ENCODE results near the gene LMX1B. TPM values are rescaled to one million over a fixed set of nuclear protein-coding genes. Genes with fewer than 3 reads are reported as not detected.

The LMX1B gene
- polyA plus RNA-seq, 1 donor from 2014 or later = not detected

DNA sequence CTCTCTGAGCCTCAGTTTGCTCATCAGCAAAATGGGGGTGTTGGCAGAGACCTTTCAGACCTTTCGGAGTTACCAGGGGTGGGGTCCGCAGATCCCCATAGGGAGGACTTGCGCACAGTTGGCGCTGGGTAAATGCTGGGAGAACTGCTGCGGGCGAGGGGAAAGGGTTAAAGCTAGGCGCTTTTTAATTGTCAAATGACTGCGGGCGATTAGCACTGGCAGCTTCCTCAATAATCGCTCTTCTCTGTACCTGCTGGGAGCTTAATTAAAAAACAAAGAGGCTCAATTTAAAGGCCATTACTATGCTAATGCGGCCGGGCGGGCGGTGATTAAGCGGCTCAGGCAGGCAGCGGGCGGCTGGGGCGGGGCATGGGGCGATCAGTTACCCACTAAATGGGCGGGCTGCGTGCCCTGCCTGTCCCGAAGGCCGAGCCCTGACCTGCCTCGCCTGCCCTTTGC, 63.0 kb downstream of the LMX1B start:
- H3K9ac ChIP-seq (ENCODE audit: low read length) = no peak overlapping the region
- no peaks in the 10 kb centered on the region for H3K79me2 ChIP-seq (replicated peaks; ENCODE audit: insufficient read depth, low read length)
- no peaks in the 10 kb centered on the region for H3K9me3 ChIP-seq (ENCODE audit: low read length)
- H3K36me3 ChIP-seq (ENCODE audit: insufficient read depth, low read length) = no peaks in the 10 kb centered on the region
- peaks cover 80% of the 10 kb centered on the region for H3K27me3 ChIP-seq (ENCODE audit: insufficient read depth, low read depth, low read length)
- TF ChIP-seq REST (IDR thresholded peaks at IDR 0.05; ENCODE audit: borderline replicate concordance) = no peak
- no peak for TF ChIP-seq EP300 (conservative IDR thresholded peaks at IDR 0.05; ENCODE audit: poor library complexity, severe bottlenecking)
- no peak for TF ChIP-seq SMC3 (conservative IDR thresholded peaks at IDR 0.05; ENCODE audit: poor library complexity)
- TF ChIP-seq, protein P1, sequence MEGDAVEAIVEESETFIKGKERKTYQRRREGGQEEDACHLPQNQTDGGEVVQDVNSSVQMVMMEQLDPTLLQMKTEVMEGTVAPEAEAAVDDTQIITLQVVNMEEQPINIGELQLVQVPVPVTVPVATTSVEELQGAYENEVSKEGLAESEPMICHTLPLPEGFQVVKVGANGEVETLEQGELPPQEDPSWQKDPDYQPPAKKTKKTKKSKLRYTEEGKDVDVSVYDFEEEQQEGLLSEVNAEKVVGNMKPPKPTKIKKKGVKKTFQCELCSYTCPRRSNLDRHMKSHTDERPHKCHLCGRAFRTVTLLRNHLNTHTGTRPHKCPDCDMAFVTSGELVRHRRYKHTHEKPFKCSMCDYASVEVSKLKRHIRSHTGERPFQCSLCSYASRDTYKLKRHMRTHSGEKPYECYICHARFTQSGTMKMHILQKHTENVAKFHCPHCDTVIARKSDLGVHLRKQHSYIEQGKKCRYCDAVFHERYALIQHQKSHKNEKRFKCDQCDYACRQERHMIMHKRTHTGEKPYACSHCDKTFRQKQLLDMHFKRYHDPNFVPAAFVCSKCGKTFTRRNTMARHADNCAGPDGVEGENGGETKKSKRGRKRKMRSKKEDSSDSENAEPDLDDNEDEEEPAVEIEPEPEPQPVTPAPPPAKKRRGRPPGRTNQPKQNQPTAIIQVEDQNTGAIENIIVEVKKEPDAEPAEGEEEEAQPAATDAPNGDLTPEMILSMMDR (IDR thresholded peaks at IDR 0.05; ENCODE audit: poor library complexity, severe bottlenecking) = no peak
- TF ChIP-seq MXI1 (conservative IDR thresholded peaks at IDR 0.05; ENCODE audit: poor library complexity, severe bottlenecking) = no peak
- TF ChIP-seq EZH2 (IDR thresholded peaks at IDR 0.05; ENCODE audit: borderline replicate concordance, insufficient read depth, low read length, poor library complexity, severe bottlenecking) = no peak
- no peak for TF ChIP-seq RAD21 (conservative IDR thresholded peaks at IDR 0.05)
- TF ChIP-seq TAF1 (IDR thresholded peaks at IDR 0.05; ENCODE audit: low read depth) = no peak
- no peak for TF ChIP-seq POLR2AphosphoS5 (IDR thresholded peaks at IDR 0.05)
- H3K4me2 ChIP-seq (ENCODE audit: low read length) = no peak overlapping the region
- no peaks in the 10 kb centered on the region for H4K20me1 ChIP-seq (ENCODE audit: insufficient read depth)
- no peak overlapping the region for H3K27ac ChIP-seq (ENCODE audit: low read length)
- no peaks in the 10 kb centered on the region for H3F3A ChIP-seq (ENCODE audit: insufficient read depth, low read length, poor library complexity, severe bottlenecking)
- H2AFZ ChIP-seq (ENCODE audit: low read depth, low read length) = no peak overlapping the region
- no peaks in the 10 kb centered on the region for H3K9me2 ChIP-seq (ENCODE audit: insufficient read depth, low read length)
- peak overlapping the region; percentile 40 for H3K4me3 ChIP-seq (ENCODE audit: low read length)

GRCh38 chr9:126677188-126678084, 63.7 kb downstream of the LMX1B start:
- TF ChIP-seq, protein P1 (IDR thresholded peaks at IDR 0.05; ENCODE audit: poor library complexity, severe bottlenecking) = no peak
- TF ChIP-seq REST (IDR thresholded peaks at IDR 0.05; ENCODE audit: borderline replicate concordance) = no peak
- no peak for TF ChIP-seq SMC3 (conservative IDR thresholded peaks at IDR 0.05; ENCODE audit: poor library complexity)
- no peak for TF ChIP-seq POLR2AphosphoS5 (IDR thresholded peaks at IDR 0.05)
- no peak for TF ChIP-seq MXI1 (conservative IDR thresholded peaks at IDR 0.05; ENCODE audit: poor library complexity, severe bottlenecking)
- no peak for TF ChIP-seq EP300 (conservative IDR thresholded peaks at IDR 0.05; ENCODE audit: poor library complexity, severe bottlenecking)
- no peak for TF ChIP-seq EZH2 (IDR thresholded peaks at IDR 0.05; ENCODE audit: borderline replicate concordance, insufficient read depth, low read length, poor library complexity, severe bottlenecking)
- TF ChIP-seq TAF1 (IDR thresholded peaks at IDR 0.05; ENCODE audit: low read depth) = no peak
- TF ChIP-seq RAD21 (conservative IDR thresholded peaks at IDR 0.05) = no peak
- Histone ChIP-seq H4K20me1 (ENCODE audit: insufficient read depth) (no peaks in the 10 kb centered on the region), H3K27me3 (ENCODE audit: insufficient read depth, low read depth, low read length) (peaks cover 87% of the 10 kb centered on the region), H3K9me2 (ENCODE audit: insufficient read depth, low read length) (no peaks in the 10 kb centered on the region), H3K36me3 (ENCODE audit: insufficient read depth, low read length) (no peaks in the 10 kb centered on the region), H2AFZ (ENCODE audit: low read depth, low read length) (no peak overlapping the region), H3K4me3 (ENCODE audit: low read length) (peak overlapping the region; percentile 40), H3K9me3 (ENCODE audit: low read length) (no peaks in the 10 kb centered on the region), H3K27ac (ENCODE audit: low read length) (no peak overlapping the region), H3F3A (ENCODE audit: insufficient read depth, low read length, poor library complexity, severe bottlenecking) (no peaks in the 10 kb centered on the region), H3K4me2 (ENCODE audit: low read length) (no peak overlapping the region), H3K79me2 (replicated peaks; ENCODE audit: insufficient read depth, low read length) (no peaks in the 10 kb centered on the region), H3K9ac (ENCODE audit: low read length) (no peak overlapping the region)

All from neural cell (in vitro differentiated cells).